Islet of Langerhans (tissue), 1 donor: ENCODE measurements around the gene MEGF9.
"Not testable (repeated sequence)": the region's sequence is repeated elsewhere in the genome, so short reads cannot be mapped to it uniquely, and the experiment has no call there.

Experiments used
- FAIRE-seq: peaks from one replicate; lab custom pipeline; 2011; peaks lifted over from hg19 to GRCh38; lab: Jason Lieb, UNC

MEGF9 gene

GRCh38 chr9:120571443-120572257 is 142.6 kb downstream of the MEGF9 start:
- FAIRE-seq = no peak

- FAIRE-seq = no peak
These were observed 144.0 kb downstream of the MEGF9 start for GRCh38 chr9:120570296-120570695.

GRCh38 chr9:120569556-120569955 is 144.7 kb downstream of the MEGF9 start:
- no peak for FAIRE-seq

GRCh38 chr9:120568816-120569215 is 145.5 kb downstream of the MEGF9 start:
- no peak for FAIRE-seq

- FAIRE-seq = no peak
These were observed 146.4 kb downstream of the MEGF9 start for GRCh38 chr9:120567874-120568273.

GRCh38 chr9:120567081-120567480 is 147.2 kb downstream of the MEGF9 start:
- FAIRE-seq = no peak

- no peak for FAIRE-seq
These were observed 149.7 kb downstream of the MEGF9 start for GRCh38 chr9:120564589-120564988.

GRCh38 chr9:120562861-120563443 is 151.3 kb downstream of the MEGF9 start:
- no peak for FAIRE-seq

GRCh38 chr9:120561709-120562108 is 152.6 kb downstream of the MEGF9 start:
- no peak for FAIRE-seq

GRCh38 chr9:120559546-120559945 is 154.7 kb downstream of the MEGF9 start:
- FAIRE-seq = no peak

- FAIRE-seq = no peak
These were observed 155.8 kb downstream of the MEGF9 start for GRCh38 chr9:120558454-120558853.

GRCh38 chr9:120557205-120557604 is 157.1 kb downstream of the MEGF9 start:
- FAIRE-seq = no peak

GRCh38 chr9:120556775-120557174 is 157.5 kb downstream of the MEGF9 start:
- no peak for FAIRE-seq

- FAIRE-seq = no peak
These were observed 158.4 kb downstream of the MEGF9 start for GRCh38 chr9:120555839-120556238.

- FAIRE-seq = not testable (repeated sequence)
These were observed 162.0 kb downstream of the MEGF9 start for GRCh38 chr9:120552210-120552704.
